Neural cell (in vitro differentiated cells): ENCODE measurements around the gene RDH16. TPM values are rescaled to one million over a fixed set of nuclear protein-coding genes. Genes with fewer than 3 reads are reported as not detected.

Experiments used
- H2AFZ ChIP-seq: fragments of 200-600, 300-800 bp; sonication (generic), shearing (Covaris generic); 2 replicates; pipeline ENCODE4 v1.6.0; 2014; ENCODE audit warnings: low read depth, mild to moderate bottlenecking, antibody characterized with exemption, low read length, moderate library complexity
- H3F3A ChIP-seq: fragments of 200-600 bp; shearing (Covaris generic); 2 replicates; pipeline ENCODE4 v1.6.1; 2016; ENCODE audit warnings: mild to moderate bottlenecking, moderate library complexity, mixed read lengths, antibody characterized with exemption, low read length; ENCODE audit not compliant: insufficient read depth, poor library complexity, severe bottlenecking
- H3K27ac ChIP-seq: fragments of 200-600, 300-800 bp; sonication (generic), shearing (Covaris generic); 2 replicates; pipeline ENCODE4 v1.5.1; 2014; ENCODE audit warnings: mild to moderate bottlenecking, low read length, moderate library complexity
- H3K27me3 ChIP-seq: fragments of 300-800, 200-600 bp; sonication (generic), shearing (Covaris generic); 2 replicates; pipeline ENCODE4 v1.6.0; 2014; ENCODE audit warnings: mild to moderate bottlenecking, low read depth, low read length, moderate library complexity; ENCODE audit not compliant: insufficient read depth
- H3K36me3 ChIP-seq: fragments of 300-800, 200-600 bp; sonication (generic), shearing (Covaris generic); 2 replicates; pipeline ENCODE4 v1.5.1; 2014; ENCODE audit warnings: mild to moderate bottlenecking, antibody characterized with exemption, low read length, moderate library complexity; ENCODE audit not compliant: insufficient read depth
- H3K4me2 ChIP-seq: fragments of 300-800, 200-600 bp; sonication (generic), shearing (Covaris generic); 2 replicates; pipeline ENCODE4 v1.6.0; 2014; ENCODE audit warnings: mild to moderate bottlenecking, low read length
- H3K4me3 ChIP-seq: fragments of 300-800, 200-600 bp; sonication (generic), shearing (Covaris generic); 2 replicates; pipeline ENCODE4 v1.5.1; 2014; ENCODE audit warnings: mild to moderate bottlenecking, low read length, moderate library complexity
- H3K79me2 ChIP-seq: fragments of 200-600 bp; shearing (Covaris generic); replicated peaks from 2 replicates; pipeline ENCODE4 v1.6.0; 2014; ENCODE audit warnings: mild to moderate bottlenecking, low read length, moderate library complexity; ENCODE audit not compliant: insufficient read depth
- H3K9ac ChIP-seq: fragments of 300-800, 200-600 bp; sonication (generic), shearing (Covaris generic); 2 replicates; pipeline ENCODE4 v1.6.1; 2016; ENCODE audit warnings: mild to moderate bottlenecking, low read length, mixed read lengths
- H3K9me2 ChIP-seq: fragments of 200-600 bp; shearing (Covaris generic); 2 replicates; pipeline ENCODE4 v1.6.1; 2016; ENCODE audit warnings: mild to moderate bottlenecking, low read length, mixed read lengths; ENCODE audit not compliant: insufficient read depth
- H3K9me3 ChIP-seq: fragments of 200-600, 300-800 bp; sonication (generic), shearing (Covaris generic); 2 replicates; pipeline ENCODE4 v1.6.1; 2016; ENCODE audit warnings: mild to moderate bottlenecking, mixed run types, low read length, moderate library complexity, mixed read lengths
- H4K20me1 ChIP-seq: fragments of 200-600 bp; shearing (Covaris generic); 2 replicates; pipeline ENCODE4 v1.6.1; 2016; ENCODE audit warnings: mild to moderate bottlenecking, mixed run types; ENCODE audit not compliant: insufficient read depth
- EP300 ChIP-seq: fragments of 450-650 bp; conservative IDR thresholded peaks from 2 replicates; pipeline ENCODE4 v1.6.1; 2014; ENCODE audit warnings: antibody characterized with exemption, mild to moderate bottlenecking, moderate library complexity; ENCODE audit not compliant: poor library complexity, severe bottlenecking
- EZH2 ChIP-seq: fragments of 200-600, 300-800 bp; shearing (Covaris generic), sonication (generic); IDR thresholded peaks from 2 replicates; pipeline ENCODE4 v1.6.1; 2014; ENCODE audit warnings: antibody characterized with exemption, low read length, borderline replicate concordance, mild to moderate bottlenecking; ENCODE audit not compliant: insufficient read depth, poor library complexity, severe bottlenecking
- MXI1 ChIP-seq: fragments of 450-650 bp; conservative IDR thresholded peaks from 2 replicates; pipeline ENCODE4 v1.6.1; 2014; ENCODE audit warnings: antibody characterized with exemption, mild to moderate bottlenecking; ENCODE audit not compliant: poor library complexity, severe bottlenecking
- POLR2AphosphoS5 ChIP-seq: IDR thresholded peaks from 2 replicates; pipeline ENCODE4 v1.6.1; 2012
- RAD21 ChIP-seq: fragments of 450-650 bp; conservative IDR thresholded peaks from 2 replicates; pipeline ENCODE4 v1.6.1; 2014; ENCODE audit warnings: antibody characterized with exemption, mild to moderate bottlenecking, moderate library complexity
- SMC3 ChIP-seq: fragments of 450-650 bp; conservative IDR thresholded peaks from 2 replicates; pipeline ENCODE4 v1.6.1; 2014; ENCODE audit warnings: antibody characterized with exemption, mild to moderate bottlenecking, moderate library complexity; ENCODE audit not compliant: poor library complexity
- TAF1 ChIP-seq: IDR thresholded peaks from 2 replicates; pipeline ENCODE4 v1.6.1; 2012; ENCODE audit warnings: low read depth
- polyA plus RNA-seq: library from polyadenylated mRNA; depleted of rRNA; stranded (reverse); fragments of >200 nt; gene quantifications from 2 replicates; pipeline ENCODE4 v1.2.3, GENCODE V29; 2014
- TF ChIP-seq, protein P1 (sequence below): IDR thresholded peaks from 2 replicates; pipeline ENCODE4 v1.6.1; 2012; ENCODE audit warnings: borderline replicate concordance
- TF ChIP-seq, protein P2 (sequence below): fragments of 450-650 bp; IDR thresholded peaks from 2 replicates; pipeline ENCODE4 v1.5.1; 2014; ENCODE audit warnings: antibody characterized with exemption, mild to moderate bottlenecking, moderate library complexity; ENCODE audit not compliant: poor library complexity, severe bottlenecking

Gene RDH16
- polyA plus RNA-seq, 1 donor from 2014 or later: 1.0 TPM

- no peaks in the 10 kb centered on the region for H3K27me3 ChIP-seq
- H3K27ac ChIP-seq: no peak within 1 kb of the TSS
- no peaks in the 10 kb centered on the region for H3K9me2 ChIP-seq
- TF ChIP-seq, protein P1, sequence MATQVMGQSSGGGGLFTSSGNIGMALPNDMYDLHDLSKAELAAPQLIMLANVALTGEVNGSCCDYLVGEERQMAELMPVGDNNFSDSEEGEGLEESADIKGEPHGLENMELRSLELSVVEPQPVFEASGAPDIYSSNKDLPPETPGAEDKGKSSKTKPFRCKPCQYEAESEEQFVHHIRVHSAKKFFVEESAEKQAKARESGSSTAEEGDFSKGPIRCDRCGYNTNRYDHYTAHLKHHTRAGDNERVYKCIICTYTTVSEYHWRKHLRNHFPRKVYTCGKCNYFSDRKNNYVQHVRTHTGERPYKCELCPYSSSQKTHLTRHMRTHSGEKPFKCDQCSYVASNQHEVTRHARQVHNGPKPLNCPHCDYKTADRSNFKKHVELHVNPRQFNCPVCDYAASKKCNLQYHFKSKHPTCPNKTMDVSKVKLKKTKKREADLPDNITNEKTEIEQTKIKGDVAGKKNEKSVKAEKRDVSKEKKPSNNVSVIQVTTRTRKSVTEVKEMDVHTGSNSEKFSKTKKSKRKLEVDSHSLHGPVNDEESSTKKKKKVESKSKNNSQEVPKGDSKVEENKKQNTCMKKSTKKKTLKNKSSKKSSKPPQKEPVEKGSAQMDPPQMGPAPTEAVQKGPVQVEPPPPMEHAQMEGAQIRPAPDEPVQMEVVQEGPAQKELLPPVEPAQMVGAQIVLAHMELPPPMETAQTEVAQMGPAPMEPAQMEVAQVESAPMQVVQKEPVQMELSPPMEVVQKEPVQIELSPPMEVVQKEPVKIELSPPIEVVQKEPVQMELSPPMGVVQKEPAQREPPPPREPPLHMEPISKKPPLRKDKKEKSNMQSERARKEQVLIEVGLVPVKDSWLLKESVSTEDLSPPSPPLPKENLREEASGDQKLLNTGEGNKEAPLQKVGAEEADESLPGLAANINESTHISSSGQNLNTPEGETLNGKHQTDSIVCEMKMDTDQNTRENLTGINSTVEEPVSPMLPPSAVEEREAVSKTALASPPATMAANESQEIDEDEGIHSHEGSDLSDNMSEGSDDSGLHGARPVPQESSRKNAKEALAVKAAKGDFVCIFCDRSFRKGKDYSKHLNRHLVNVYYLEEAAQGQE: no peak
- TF ChIP-seq RAD21 (no peak), EZH2 (no peak), POLR2AphosphoS5 (no peak)
- no peaks in the 10 kb centered on the region for H3F3A ChIP-seq
- no peak within 1 kb of the TSS for H3K4me2 ChIP-seq
- H3K4me3 ChIP-seq: no peak within 1 kb of the TSS
- H3K9ac ChIP-seq: no peak within 1 kb of the TSS
- no peaks in the 10 kb centered on the region for H3K9me3 ChIP-seq
- no peaks in the 10 kb centered on the region for H4K20me1 ChIP-seq
- no peak within 1 kb of the TSS for H2AFZ ChIP-seq
- H3K36me3 ChIP-seq: no peaks in the 10 kb centered on the region
- no peaks in the 10 kb centered on the region for H3K79me2 ChIP-seq
These were observed 23.4 kb downstream of the RDH16 start, which contains the start of gene SDR9C7 for GRCh38 chr12:56933826-56934625. SDR9C7 (minus strand) TSS chr12:56934408; CDS start chr12:56934261, 147 bp downstream.

DNA sequence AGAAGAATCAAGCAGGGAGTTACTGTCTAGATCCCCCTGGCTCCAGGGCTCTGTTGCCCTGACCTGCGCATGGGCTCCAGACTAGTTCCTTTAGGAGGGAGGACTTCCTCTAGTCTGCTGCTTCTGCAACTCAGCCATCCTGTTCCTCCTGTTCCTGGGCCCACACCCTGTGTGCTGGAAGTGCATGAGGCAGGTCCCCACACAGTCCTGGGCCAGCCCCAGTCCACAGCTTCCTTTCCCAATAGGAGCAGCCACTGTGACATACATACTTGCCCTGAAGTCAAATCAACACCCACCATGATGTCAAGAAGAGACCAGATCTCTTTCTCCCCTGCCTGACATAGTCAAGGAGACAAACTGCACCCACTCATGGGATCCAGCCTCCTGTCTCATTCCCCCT lies 24.5 kb downstream of the RDH16 start:
- H3K79me2 ChIP-seq: no peaks in the 10 kb centered on the region
- H3K27me3 ChIP-seq: no peaks in the 10 kb centered on the region
- no peak overlapping the region for H3K9ac ChIP-seq
- H3K4me3 ChIP-seq: no peak overlapping the region
- H3K9me2 ChIP-seq: no peaks in the 10 kb centered on the region
- H3K27ac ChIP-seq: no peak overlapping the region
- no peak overlapping the region for H2AFZ ChIP-seq
- H3K36me3 ChIP-seq: no peaks in the 10 kb centered on the region
- H4K20me1 ChIP-seq: no peaks in the 10 kb centered on the region
- H3F3A ChIP-seq: no peaks in the 10 kb centered on the region
- no peak overlapping the region for H3K4me2 ChIP-seq
- TF ChIP-seq POLR2AphosphoS5 (no peak), SMC3 (no peak), EP300 (no peak), EZH2 (no peak), RAD21 (no peak), MXI1 (no peak), TAF1 (no peak)
- TF ChIP-seq, protein P2, sequence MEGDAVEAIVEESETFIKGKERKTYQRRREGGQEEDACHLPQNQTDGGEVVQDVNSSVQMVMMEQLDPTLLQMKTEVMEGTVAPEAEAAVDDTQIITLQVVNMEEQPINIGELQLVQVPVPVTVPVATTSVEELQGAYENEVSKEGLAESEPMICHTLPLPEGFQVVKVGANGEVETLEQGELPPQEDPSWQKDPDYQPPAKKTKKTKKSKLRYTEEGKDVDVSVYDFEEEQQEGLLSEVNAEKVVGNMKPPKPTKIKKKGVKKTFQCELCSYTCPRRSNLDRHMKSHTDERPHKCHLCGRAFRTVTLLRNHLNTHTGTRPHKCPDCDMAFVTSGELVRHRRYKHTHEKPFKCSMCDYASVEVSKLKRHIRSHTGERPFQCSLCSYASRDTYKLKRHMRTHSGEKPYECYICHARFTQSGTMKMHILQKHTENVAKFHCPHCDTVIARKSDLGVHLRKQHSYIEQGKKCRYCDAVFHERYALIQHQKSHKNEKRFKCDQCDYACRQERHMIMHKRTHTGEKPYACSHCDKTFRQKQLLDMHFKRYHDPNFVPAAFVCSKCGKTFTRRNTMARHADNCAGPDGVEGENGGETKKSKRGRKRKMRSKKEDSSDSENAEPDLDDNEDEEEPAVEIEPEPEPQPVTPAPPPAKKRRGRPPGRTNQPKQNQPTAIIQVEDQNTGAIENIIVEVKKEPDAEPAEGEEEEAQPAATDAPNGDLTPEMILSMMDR: no peak
- TF ChIP-seq, protein P1: no peak
- no peaks in the 10 kb centered on the region for H3K9me3 ChIP-seq
